Peyer's patch (tissue), 4 donors: ENCODE results near the gene USP17L5. TPM values are rescaled to one million over a fixed set of nuclear protein-coding genes. Genes with fewer than 3 reads are reported as not detected.
"Not testable (repeated sequence)": the region's sequence is repeated elsewhere in the genome, so short reads cannot be mapped to it uniquely, and the experiment has no call there.

Source experiments
- DNase-seq, 3 donors: peaks; one replicate each; pipeline ENCODE4 v3.0.0-alpha.2; 2017 to 2019
- H3K27ac ChIP-seq, 4 donors: fragments of 200-600 bp; sonication (generic); one replicate each; pipeline ENCODE4 v1.5.1; 2016 to 2019
- H3K27me3 ChIP-seq, 2 donors: fragments of 200-600 bp; sonication (generic); one replicate each; pipeline ENCODE4 v1.5.1; 2019
- H3K36me3 ChIP-seq, 3 donors: fragments of 200-600 bp; sonication (generic); one replicate each; pipeline ENCODE4 v1.5.1; 2016 to 2019
- H3K4me1 ChIP-seq, 4 donors: fragments of 200-600 bp; sonication (generic); one replicate each; pipeline ENCODE4 v1.5.1; 2016 to 2019
- H3K4me3 ChIP-seq, 4 donors: fragments of 200-600 bp; sonication (generic); 1 replicate in 3 of 4; 2 replicates in 1 of 4; pipeline ENCODE4 v1.5.1; 2016 to 2019; ENCODE audit warnings: mild to moderate bottlenecking in 1 of 4
- H3K9me3 ChIP-seq, 4 donors: fragments of 200-600 bp; sonication (generic); one replicate each; pipeline ENCODE4 v1.5.1; 2016 to 2019; ENCODE audit warnings: mild to moderate bottlenecking in 1 of 4
- POLR2A ChIP-seq, 2 donors: fragments of 450-650 bp; IDR thresholded peaks; one replicate each; pipeline ENCODE4 v1.5.1; 2017; ENCODE audit warnings: antibody characterized with exemption in 2 of 2, mild to moderate bottlenecking in 2 of 2, moderate library complexity in 2 of 2
- total RNA-seq, 4 donors: library from RNA; depleted of rRNA; stranded (reverse); fragments of >200 nt; gene quantifications; one replicate each; pipeline ENCODE4 v1.1.0, GENCODE V29; 2016
- TF ChIP-seq, protein P1 (sequence below), 6 experiments: fragments of 450-650 bp in 4 of 6; fragments of 200-600 bp in 2 of 6; sonication (generic) in 1 of 6; IDR thresholded peaks; one replicate each; pipeline ENCODE4 v1.5.1; 2017 to 2019; ENCODE audit warnings: antibody characterized with exemption in 6 of 6, mild to moderate bottlenecking in 3 of 6, moderate library complexity in 1 of 6

USP17L5 gene
- total RNA-seq, 4 donors from 2014 or later, result not detected

DNA sequence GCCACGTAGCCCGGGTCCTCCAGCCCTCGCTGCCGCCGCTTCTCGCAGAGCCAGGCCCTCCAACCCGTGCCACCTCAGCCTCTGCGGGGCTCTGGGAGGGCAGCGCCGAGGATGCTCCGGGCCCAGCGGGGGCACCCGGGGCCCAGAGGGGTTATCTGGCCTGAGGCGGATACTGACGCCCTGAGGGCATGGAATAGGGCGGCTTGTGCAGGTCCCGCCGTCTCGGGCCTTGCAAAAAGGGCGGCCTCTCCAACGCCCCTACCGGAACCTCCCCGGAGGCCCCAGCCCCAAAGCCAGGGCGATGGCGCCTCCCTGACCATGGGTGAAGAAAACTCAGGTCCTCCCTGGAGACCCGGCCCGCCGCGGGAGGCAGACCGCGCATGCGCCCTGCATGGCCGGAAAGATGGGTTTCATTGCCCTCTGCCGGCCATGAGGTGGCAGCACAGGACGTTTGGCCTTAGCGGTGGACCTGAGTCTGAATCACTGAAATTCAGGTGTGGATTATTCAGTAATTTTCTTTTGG, 41.9 kb downstream of the USP17L5 start:
- not testable (repeated sequence) for H3K27ac ChIP-seq, H3K27me3 ChIP-seq, H3K4me1 ChIP-seq, H3K9me3 ChIP-seq, H3K36me3 ChIP-seq
- H3K4me3 ChIP-seq, result peak overlapping the region; percentile 17 to 50 (median 38)
- TF ChIP-seq, protein P1, sequence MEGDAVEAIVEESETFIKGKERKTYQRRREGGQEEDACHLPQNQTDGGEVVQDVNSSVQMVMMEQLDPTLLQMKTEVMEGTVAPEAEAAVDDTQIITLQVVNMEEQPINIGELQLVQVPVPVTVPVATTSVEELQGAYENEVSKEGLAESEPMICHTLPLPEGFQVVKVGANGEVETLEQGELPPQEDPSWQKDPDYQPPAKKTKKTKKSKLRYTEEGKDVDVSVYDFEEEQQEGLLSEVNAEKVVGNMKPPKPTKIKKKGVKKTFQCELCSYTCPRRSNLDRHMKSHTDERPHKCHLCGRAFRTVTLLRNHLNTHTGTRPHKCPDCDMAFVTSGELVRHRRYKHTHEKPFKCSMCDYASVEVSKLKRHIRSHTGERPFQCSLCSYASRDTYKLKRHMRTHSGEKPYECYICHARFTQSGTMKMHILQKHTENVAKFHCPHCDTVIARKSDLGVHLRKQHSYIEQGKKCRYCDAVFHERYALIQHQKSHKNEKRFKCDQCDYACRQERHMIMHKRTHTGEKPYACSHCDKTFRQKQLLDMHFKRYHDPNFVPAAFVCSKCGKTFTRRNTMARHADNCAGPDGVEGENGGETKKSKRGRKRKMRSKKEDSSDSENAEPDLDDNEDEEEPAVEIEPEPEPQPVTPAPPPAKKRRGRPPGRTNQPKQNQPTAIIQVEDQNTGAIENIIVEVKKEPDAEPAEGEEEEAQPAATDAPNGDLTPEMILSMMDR (IDR thresholded peaks at IDR 0.05), result peak in 4 of 6 experiments; percentile 42 to 65 (median 54)
- DNase-seq, result peak; percentile 32 to 82 (median 48)

DNA sequence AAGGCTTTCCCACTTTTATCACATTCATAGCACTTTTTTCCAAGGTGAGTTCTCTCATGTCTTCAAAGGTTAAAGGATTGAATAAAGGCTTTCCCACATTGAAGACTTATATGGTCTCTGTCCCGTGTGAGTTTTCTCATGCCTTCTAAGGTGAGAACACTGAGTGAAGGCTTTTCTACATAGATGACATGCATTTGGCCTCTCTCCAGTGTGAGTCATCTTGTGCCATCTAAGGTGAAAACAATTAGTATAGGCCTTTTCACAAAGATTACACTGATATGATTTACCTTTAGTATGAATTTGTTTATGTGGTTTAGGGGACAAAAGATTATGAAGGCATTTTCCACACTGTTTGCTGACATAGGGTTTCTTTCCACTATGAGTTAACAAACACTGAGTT, 44.9 kb downstream of the USP17L5 start:
- Histone ChIP-seq H3K36me3 (no peaks in the 10 kb centered on the region), H3K4me3 (no peak overlapping the region), H3K27me3 (no peaks in the 10 kb centered on the region), H3K4me1 (no peaks in the 10 kb centered on the region), H3K27ac (no peak overlapping the region), H3K9me3 (no peaks in the 10 kb centered on the region)
- no peak for TF ChIP-seq POLR2A (IDR thresholded peaks at IDR 0.05)
- TF ChIP-seq, protein P1 (IDR thresholded peaks at IDR 0.05), result no peak
- no peak for DNase-seq

DNA sequence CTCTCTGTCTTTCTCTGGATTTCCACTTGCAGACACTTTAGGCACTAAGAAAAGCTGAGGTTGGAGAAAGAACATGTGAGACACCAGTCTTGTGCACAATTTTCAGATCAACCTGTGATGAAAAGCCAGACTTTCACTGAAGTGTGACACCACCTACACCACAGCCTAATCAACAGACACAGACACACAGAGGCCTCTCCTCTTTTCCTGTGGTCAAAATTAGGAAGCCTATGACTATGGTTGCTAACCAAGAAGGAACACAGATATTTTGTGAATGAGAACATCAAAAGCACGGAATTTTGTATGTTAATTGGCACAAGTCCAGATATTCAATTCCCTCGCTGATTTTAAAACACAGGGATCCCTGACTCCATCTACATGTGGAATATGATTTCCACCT, 49.8 kb downstream of the USP17L5 start:
- not testable (repeated sequence) for H3K4me3 ChIP-seq, DNase-seq, H3K27ac ChIP-seq, H3K36me3 ChIP-seq, H3K9me3 ChIP-seq, H3K4me1 ChIP-seq, H3K27me3 ChIP-seq

Other genes starting within 250 kb of the USP17L5 start
- gene FAM90A26, start 169.0 kb upstream of the USP17L5 start, total RNA-seq, result not detected
- gene USP17L10, start 128.7 kb upstream of the USP17L5 start, total RNA-seq, result not detected
- gene USP17L11, start 124.0 kb upstream of the USP17L5 start, total RNA-seq, result not detected
- not detected for gene USP17L12, start 119.3 kb upstream of the USP17L5 start, total RNA-seq
- not detected for gene USP17L13, start 114.5 kb upstream of the USP17L5 start, total RNA-seq
- not detected for gene USP17L15, start 105.0 kb upstream of the USP17L5 start, total RNA-seq
- gene USP17L17, start 95.5 kb upstream of the USP17L5 start, total RNA-seq, result not detected
- not detected for gene USP17L18, start 90.8 kb upstream of the USP17L5 start, total RNA-seq
- gene USP17L19, start 86.0 kb upstream of the USP17L5 start, total RNA-seq, result not detected
- not detected for gene USP17L20, start 81.3 kb upstream of the USP17L5 start, total RNA-seq
- gene USP17L21, start 76.5 kb upstream of the USP17L5 start, total RNA-seq, result not detected
- not detected for gene USP17L22, start 71.8 kb upstream of the USP17L5 start, total RNA-seq
- not detected for gene USP17L24, start 14.2 kb upstream of the USP17L5 start, total RNA-seq
- not detected for gene USP17L25, start 9.5 kb upstream of the USP17L5 start, total RNA-seq
- not detected for gene USP17L26, start 4.7 kb upstream of the USP17L5 start, total RNA-seq
- not detected for gene USP17L27, start 4.7 kb downstream of the USP17L5 start, total RNA-seq
- gene USP17L28, start 9.5 kb downstream of the USP17L5 start, total RNA-seq, result not detected
- not detected for gene USP17L29, start 14.2 kb downstream of the USP17L5 start, total RNA-seq
- not detected for gene USP17L30, start 23.7 kb downstream of the USP17L5 start, total RNA-seq
- not detected for gene DEFB131A, start 105.0 kb downstream of the USP17L5 start, total RNA-seq